ENCODE measurements around the gene FANCI.

Gene FANCI

DNA sequence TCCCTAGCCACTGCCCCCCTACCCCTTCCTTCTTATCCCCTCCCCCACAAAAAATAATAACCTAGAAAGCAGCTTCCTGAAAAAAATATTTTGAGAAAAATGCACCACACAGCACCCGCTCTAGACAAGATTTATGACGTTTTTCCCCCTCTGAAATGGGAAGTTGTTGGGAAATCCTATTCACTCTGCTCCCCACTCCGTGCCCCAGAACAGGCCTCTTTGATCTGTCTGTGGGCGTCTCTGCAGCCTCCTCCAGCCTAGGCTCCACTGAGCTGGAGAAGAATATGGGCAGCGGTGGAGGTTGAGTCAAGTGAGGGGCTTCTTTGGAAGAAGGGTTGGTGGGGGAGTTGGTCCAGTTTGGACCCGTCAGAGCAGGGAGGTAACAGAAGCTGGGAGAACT lies 119.4 kb downstream of the FANCI start:
- H3K36me3 ChIP-seq (ENCODE audit: control insufficient read depth, insufficient read depth, low read length), result no peaks in the 10 kb centered on the region
- no peak overlapping the region for H3K4ac ChIP-seq (ENCODE audit: low read depth, low read length)
- H3K4me3 ChIP-seq (ENCODE audit: low read length), result no peak overlapping the region
- no peak overlapping the region for H4K5ac ChIP-seq (ENCODE audit: low read length)
- no peak overlapping the region for H3K27ac ChIP-seq (ENCODE audit: low read depth, low read length)
- DNase-seq, result no peak
- H2BK120ac ChIP-seq (ENCODE audit: low read depth, low read length), result no peak overlapping the region
- H3K23ac ChIP-seq (ENCODE audit: low read length), result no peak overlapping the region
- H3K79me2 ChIP-seq (ENCODE audit: control insufficient read depth, insufficient read depth, low read length), result no peaks in the 10 kb centered on the region
- H3K56ac ChIP-seq (ENCODE audit: low read length), result no peak overlapping the region
- no peak overlapping the region for H2BK5ac ChIP-seq (ENCODE audit: low read length)
- no peak overlapping the region for H2BK15ac ChIP-seq (replicated peaks; ENCODE audit: low read depth)
- no peaks in the 10 kb centered on the region for H3K4me1 ChIP-seq (ENCODE audit: control insufficient read depth, low read depth, low read length)
- no CpG with 5 or more reads among the region's 6 CpGs for WGBS (ENCODE audit: extremely low coverage, insufficient coverage, low lambda C conversion rate)
- H3K27me3 ChIP-seq (ENCODE audit: insufficient read depth, low read length, poor library complexity), result peaks cover 87% of the 10 kb centered on the region
- no peaks in the 10 kb centered on the region for H3K79me1 ChIP-seq (ENCODE audit: low read length)
- no peak overlapping the region for H3K18ac ChIP-seq (ENCODE audit: low read length)
- no peak overlapping the region for H3K4me2 ChIP-seq (ENCODE audit: low read length)
- no peak overlapping the region for H4K8ac ChIP-seq (ENCODE audit: low read depth, low read length)
- H3K9ac ChIP-seq (ENCODE audit: low read length), result no peak overlapping the region
- no peak overlapping the region for H2AK5ac ChIP-seq (ENCODE audit: low read length)

DNA sequence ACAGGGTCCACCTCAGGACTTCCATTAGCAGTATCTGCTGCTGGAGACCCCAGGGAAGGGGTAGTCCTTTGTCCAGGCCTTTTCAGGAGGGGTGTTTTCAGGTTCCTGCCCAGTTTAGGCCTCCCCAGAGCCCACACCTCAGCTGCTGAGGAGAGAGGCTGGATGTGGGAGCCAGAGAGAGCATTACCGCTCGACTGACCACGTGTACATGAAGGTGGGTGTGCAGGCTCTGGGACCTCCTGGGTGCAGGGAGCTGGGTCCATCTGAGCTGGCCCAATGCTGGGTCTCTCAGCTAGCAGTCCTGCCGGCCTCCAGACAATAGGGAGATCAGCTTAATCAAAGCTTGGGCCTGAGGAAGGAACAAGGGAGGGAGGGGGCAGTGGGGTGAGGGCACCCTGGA lies 120.0 kb downstream of the FANCI start:
- Histone ChIP-seq H4K8ac (ENCODE audit: low read depth, low read length) (no peak overlapping the region), H3K79me2 (ENCODE audit: control insufficient read depth, insufficient read depth, low read length) (no peaks in the 10 kb centered on the region), H2BK15ac (replicated peaks; ENCODE audit: low read depth) (no peak overlapping the region), H2BK5ac (ENCODE audit: low read length) (no peak overlapping the region), H4K5ac (ENCODE audit: low read length) (no peak overlapping the region), H3K4me3 (ENCODE audit: low read length) (no peak overlapping the region), H3K4ac (ENCODE audit: low read depth, low read length) (no peak overlapping the region), H3K27me3 (ENCODE audit: insufficient read depth, low read length, poor library complexity) (peaks cover 91% of the 10 kb centered on the region), H3K4me1 (ENCODE audit: control insufficient read depth, low read depth, low read length) (no peaks in the 10 kb centered on the region), H3K18ac (ENCODE audit: low read length) (no peak overlapping the region), H2AK5ac (ENCODE audit: low read length) (no peak overlapping the region), H3K9ac (ENCODE audit: low read length) (no peak overlapping the region), H3K4me2 (ENCODE audit: low read length) (no peak overlapping the region), H3K36me3 (ENCODE audit: control insufficient read depth, insufficient read depth, low read length) (no peaks in the 10 kb centered on the region), H2BK120ac (ENCODE audit: low read depth, low read length) (no peak overlapping the region), H3K27ac (ENCODE audit: low read depth, low read length) (no peak overlapping the region), H3K56ac (ENCODE audit: low read length) (no peak overlapping the region), H3K23ac (ENCODE audit: low read length) (no peak overlapping the region), H3K79me1 (ENCODE audit: low read length) (no peaks in the 10 kb centered on the region)
- no peak for DNase-seq
- WGBS (ENCODE audit: extremely low coverage, insufficient coverage, low lambda C conversion rate), result no CpG with 5 or more reads among the region's 4 CpGs

DNA sequence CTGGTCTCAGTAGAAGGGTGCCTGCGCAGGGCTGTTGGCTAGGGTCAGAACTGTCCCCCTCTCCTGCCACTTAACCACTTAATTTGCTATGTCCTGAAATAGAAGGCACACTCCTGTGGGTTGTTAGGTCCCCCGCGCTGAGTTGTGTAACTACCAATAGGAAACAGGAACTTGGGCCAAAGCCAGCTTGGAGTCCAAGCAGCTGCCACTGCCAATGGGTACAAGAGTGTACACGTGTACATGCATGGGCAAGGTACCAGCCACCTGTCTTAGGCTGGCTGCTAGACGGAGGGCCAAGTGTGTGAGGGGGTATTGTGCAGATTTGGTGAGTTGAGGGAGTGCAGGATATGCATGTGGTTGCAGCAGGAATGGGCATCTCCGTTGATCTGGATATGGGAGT lies 120.6 kb downstream of the FANCI start:
- H3K4me1 ChIP-seq (ENCODE audit: control insufficient read depth, low read depth, low read length), result no peaks in the 10 kb centered on the region
- H3K79me2 ChIP-seq (ENCODE audit: control insufficient read depth, insufficient read depth, low read length), result no peaks in the 10 kb centered on the region
- H3K27me3 ChIP-seq (ENCODE audit: insufficient read depth, low read length, poor library complexity), result peaks cover 94% of the 10 kb centered on the region
- no peak overlapping the region for H2AK5ac ChIP-seq (ENCODE audit: low read length)
- WGBS (ENCODE audit: extremely low coverage, insufficient coverage, low lambda C conversion rate), result no CpG with 5 or more reads among the region's 6 CpGs
- H2BK5ac ChIP-seq (ENCODE audit: low read length), result no peak overlapping the region
- no peak overlapping the region for H3K4ac ChIP-seq (ENCODE audit: low read depth, low read length)
- H3K4me3 ChIP-seq (ENCODE audit: low read length), result no peak overlapping the region
- DNase-seq, result no peak
- no peak overlapping the region for H3K18ac ChIP-seq (ENCODE audit: low read length)
- H3K27ac ChIP-seq (ENCODE audit: low read depth, low read length), result no peak overlapping the region
- no peaks in the 10 kb centered on the region for H3K79me1 ChIP-seq (ENCODE audit: low read length)
- H3K9ac ChIP-seq (ENCODE audit: low read length), result no peak overlapping the region
- H3K56ac ChIP-seq (ENCODE audit: low read length), result no peak overlapping the region
- H2BK15ac ChIP-seq (replicated peaks; ENCODE audit: low read depth), result no peak overlapping the region
- no peak overlapping the region for H2BK120ac ChIP-seq (ENCODE audit: low read depth, low read length)
- H4K8ac ChIP-seq (ENCODE audit: low read depth, low read length), result no peak overlapping the region
- no peaks in the 10 kb centered on the region for H3K36me3 ChIP-seq (ENCODE audit: control insufficient read depth, insufficient read depth, low read length)
- H4K5ac ChIP-seq (ENCODE audit: low read length), result no peak overlapping the region
- H3K4me2 ChIP-seq (ENCODE audit: low read length), result no peak overlapping the region
- no peak overlapping the region for H3K23ac ChIP-seq (ENCODE audit: low read length)

DNA sequence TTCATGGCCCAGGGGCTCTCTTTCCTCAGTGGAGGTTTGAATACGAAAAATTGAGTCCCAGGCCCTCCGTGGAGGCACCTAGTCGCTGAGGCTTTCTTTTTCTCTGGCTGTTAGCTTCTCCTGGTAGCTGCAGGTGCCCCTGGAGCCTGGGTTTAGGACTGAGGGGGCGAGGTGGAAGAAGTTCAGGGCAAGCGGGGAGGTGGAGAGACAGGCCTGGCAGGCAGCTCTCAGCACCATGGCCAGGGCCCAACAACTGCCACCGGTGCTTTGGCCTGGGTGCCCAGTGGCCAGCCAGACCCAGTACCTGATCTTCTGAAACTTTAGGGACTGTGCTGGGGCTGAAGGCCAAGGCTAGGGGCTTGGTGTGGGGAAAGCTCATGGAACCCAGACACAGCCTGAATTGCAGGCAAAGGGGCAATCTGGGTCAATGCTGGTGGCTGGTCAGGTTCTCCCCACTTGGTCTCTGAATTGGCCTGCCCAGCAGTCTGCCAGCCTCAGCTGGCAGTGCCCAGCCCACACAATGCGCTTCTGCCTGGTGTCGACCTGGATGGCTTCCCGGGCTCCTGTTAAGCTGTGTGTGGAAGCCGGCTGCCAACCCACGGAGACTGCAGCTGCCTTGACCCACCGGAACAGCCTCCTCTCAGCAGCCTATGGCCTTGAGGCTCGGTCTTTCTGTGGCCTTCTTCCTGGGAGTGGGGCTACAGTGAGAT lies 121.1 kb downstream of the FANCI start:
- Histone ChIP-seq H3K79me2 (ENCODE audit: control insufficient read depth, insufficient read depth, low read length) (no peaks in the 10 kb centered on the region), H3K36me3 (ENCODE audit: control insufficient read depth, insufficient read depth, low read length) (no peaks in the 10 kb centered on the region), H3K27me3 (ENCODE audit: insufficient read depth, low read length, poor library complexity) (peaks cover 94% of the 10 kb centered on the region), H3K4me2 (ENCODE audit: low read length) (no peak overlapping the region), H2BK5ac (ENCODE audit: low read length) (no peak overlapping the region), H3K23ac (ENCODE audit: low read length) (no peak overlapping the region), H3K4ac (ENCODE audit: low read depth, low read length) (no peak overlapping the region), H3K27ac (ENCODE audit: low read depth, low read length) (no peak overlapping the region), H2BK15ac (replicated peaks; ENCODE audit: low read depth) (no peak overlapping the region), H3K18ac (ENCODE audit: low read length) (no peak overlapping the region), H4K8ac (ENCODE audit: low read depth, low read length) (no peak overlapping the region), H3K9ac (ENCODE audit: low read length) (no peak overlapping the region), H3K4me3 (ENCODE audit: low read length) (no peak overlapping the region), H2AK5ac (ENCODE audit: low read length) (no peak overlapping the region), H3K56ac (ENCODE audit: low read length) (no peak overlapping the region), H3K4me1 (ENCODE audit: control insufficient read depth, low read depth, low read length) (no peaks in the 10 kb centered on the region), H3K79me1 (ENCODE audit: low read length) (no peaks in the 10 kb centered on the region), H2BK120ac (ENCODE audit: low read depth, low read length) (no peak overlapping the region), H4K5ac (ENCODE audit: low read length) (no peak overlapping the region)
- no peak for DNase-seq
- no CpG with 5 or more reads among the region's 13 CpGs for WGBS (ENCODE audit: extremely low coverage, insufficient coverage, low lambda C conversion rate)

DNA sequence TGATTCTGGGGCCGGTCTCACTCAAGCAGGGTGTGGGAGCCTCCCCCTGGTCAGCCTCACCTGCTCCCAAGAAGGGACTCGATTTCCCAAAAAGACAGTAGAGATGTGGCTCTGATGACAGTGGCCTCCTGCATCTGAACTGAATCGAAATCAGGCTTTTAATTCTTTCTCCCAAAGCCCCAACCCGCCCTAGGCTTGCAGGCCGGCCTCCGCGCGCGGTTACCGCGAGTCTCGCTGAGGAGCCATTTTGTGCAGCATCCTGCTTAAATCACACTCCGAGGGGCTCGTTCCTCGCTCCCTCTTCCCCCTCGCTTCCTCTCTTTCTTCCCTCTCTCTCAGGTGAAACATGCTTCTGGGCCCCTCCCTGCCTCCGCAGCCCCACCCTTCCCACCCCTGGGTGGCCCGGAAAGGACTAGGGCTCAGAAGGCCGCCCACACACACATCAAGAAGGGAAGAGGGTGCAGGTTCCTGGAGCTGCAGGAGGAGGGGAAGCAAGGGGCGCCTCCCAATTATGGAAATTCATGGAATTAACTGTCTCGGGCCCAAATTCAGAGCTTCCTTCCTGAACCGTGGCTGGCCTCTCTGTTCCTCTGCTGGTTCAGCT lies 121.8 kb downstream of the FANCI start:
- H3K27me3 ChIP-seq (ENCODE audit: insufficient read depth, low read length, poor library complexity), result peaks cover 94% of the 10 kb centered on the region
- no peak overlapping the region for H3K4me3 ChIP-seq (ENCODE audit: low read length)

More for the DNA sequence above, 121.8 kb downstream of the FANCI start:
- Histone ChIP-seq H3K18ac (ENCODE audit: low read length) (no peak overlapping the region), H3K27ac (ENCODE audit: low read depth, low read length) (no peak overlapping the region), H3K36me3 (ENCODE audit: control insufficient read depth, insufficient read depth, low read length) (no peaks in the 10 kb centered on the region), H3K4me1 (ENCODE audit: control insufficient read depth, low read depth, low read length) (peaks cover 2% of the 10 kb centered on the region), H4K5ac (ENCODE audit: low read length) (no peak overlapping the region), H2BK15ac (replicated peaks; ENCODE audit: low read depth) (no peak overlapping the region), H3K79me2 (ENCODE audit: control insufficient read depth, insufficient read depth, low read length) (no peaks in the 10 kb centered on the region), H4K8ac (ENCODE audit: low read depth, low read length) (no peak overlapping the region), H2AK5ac (ENCODE audit: low read length) (no peak overlapping the region), H3K4ac (ENCODE audit: low read depth, low read length) (no peak overlapping the region), H3K23ac (ENCODE audit: low read length) (no peak overlapping the region), H3K9ac (ENCODE audit: low read length) (no peak overlapping the region), H3K56ac (ENCODE audit: low read length) (no peak overlapping the region), H2BK5ac (ENCODE audit: low read length) (no peak overlapping the region), H3K79me1 (ENCODE audit: low read length) (no peaks in the 10 kb centered on the region), H2BK120ac (ENCODE audit: low read depth, low read length) (no peak overlapping the region), H3K4me2 (ENCODE audit: low read length) (no peak overlapping the region)
- DNase-seq, result no peak
- no CpG with 5 or more reads among the region's 22 CpGs for WGBS (ENCODE audit: extremely low coverage, insufficient coverage, low lambda C conversion rate)

All from mesendoderm (in vitro differentiated cells).